Effector memory CD4-positive, alpha-beta T cell (primary cell): ENCODE data around the gene BACH2.

Experiments used
- DNase-seq, 3 donors: peaks; one replicate each; pipeline ENCODE4 v3.0.0-alpha.2; 2020
- H3K27ac ChIP-seq: 2 replicates; pipeline ENCODE4 v1.7.0; 2013; ENCODE audit warnings: mild to moderate bottlenecking, low read length, moderate library complexity; ENCODE audit not compliant: insufficient read depth, poor library complexity, severe bottlenecking
- H3K27me3 ChIP-seq: replicated peaks from 2 replicates; pipeline ENCODE4 v1.7.0; 2013; ENCODE audit warnings: mild to moderate bottlenecking, low read length; ENCODE audit not compliant: insufficient read depth, control insufficient read depth, poor library complexity, severe bottlenecking
- H3K36me3 ChIP-seq: 2 replicates; pipeline ENCODE4 v1.7.0; 2013; ENCODE audit warnings: mild to moderate bottlenecking, low read length, moderate library complexity; ENCODE audit not compliant: control insufficient read depth, insufficient read depth
- H3K4me1 ChIP-seq: 2 replicates; pipeline ENCODE4 v1.7.0; 2013; ENCODE audit warnings: low read length, mild to moderate bottlenecking; ENCODE audit not compliant: control insufficient read depth, insufficient read depth, poor library complexity, severe bottlenecking
- H3K4me3 ChIP-seq: 2 replicates; pipeline ENCODE4 v1.7.0; 2013; ENCODE audit warnings: low read length, low read depth, mild to moderate bottlenecking; ENCODE audit not compliant: insufficient read depth, poor library complexity, severe bottlenecking
- H3K9me3 ChIP-seq: 2 replicates; pipeline ENCODE4 v1.7.0; 2013; ENCODE audit warnings: mild to moderate bottlenecking, low read length, moderate library complexity; ENCODE audit not compliant: control insufficient read depth

BACH2 gene

DNA sequence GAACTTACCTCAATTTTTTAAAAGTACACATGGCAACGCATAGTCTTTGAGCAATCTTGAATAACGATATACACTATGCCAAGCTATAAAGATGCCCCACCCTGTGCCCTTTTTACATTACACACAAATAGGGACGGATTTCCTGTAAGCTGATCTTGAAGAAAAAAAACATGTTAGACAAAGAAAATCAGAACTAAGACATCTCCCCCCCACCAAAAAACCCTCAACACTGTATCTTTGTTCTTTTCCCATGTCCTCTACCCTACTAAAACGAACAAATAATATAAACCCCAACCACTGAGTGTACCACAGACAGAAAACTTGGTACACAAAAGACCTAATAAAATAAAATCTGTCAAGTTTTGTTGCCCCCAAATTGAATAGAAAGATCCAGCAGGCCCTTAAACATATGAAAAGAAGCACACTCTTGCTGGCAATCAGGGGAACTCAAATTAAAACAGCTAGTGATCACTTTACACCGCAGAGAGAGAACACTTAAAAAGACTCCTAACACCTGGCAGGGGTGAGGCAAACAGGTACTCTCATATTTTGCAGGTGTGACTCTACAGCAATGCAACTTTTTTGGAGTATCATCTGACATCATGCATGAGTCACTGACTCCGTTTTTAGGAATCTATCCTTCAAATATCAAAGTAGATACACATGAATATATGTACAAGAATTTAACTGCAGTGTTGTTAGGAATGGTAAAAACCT lies 29.6 kb downstream of the BACH2 start:
- no peaks in the 10 kb centered on the region for H3K27me3 ChIP-seq
- no peak for DNase-seq
- peak overlapping the region; percentile 47 for H3K27ac ChIP-seq
- H3K4me3 ChIP-seq, result no peak overlapping the region
- H3K9me3 ChIP-seq, result no peaks in the 10 kb centered on the region
- peaks cover 24% of the 10 kb centered on the region for H3K4me1 ChIP-seq
- H3K36me3 ChIP-seq, result peaks cover 3% of the 10 kb centered on the region

DNA sequence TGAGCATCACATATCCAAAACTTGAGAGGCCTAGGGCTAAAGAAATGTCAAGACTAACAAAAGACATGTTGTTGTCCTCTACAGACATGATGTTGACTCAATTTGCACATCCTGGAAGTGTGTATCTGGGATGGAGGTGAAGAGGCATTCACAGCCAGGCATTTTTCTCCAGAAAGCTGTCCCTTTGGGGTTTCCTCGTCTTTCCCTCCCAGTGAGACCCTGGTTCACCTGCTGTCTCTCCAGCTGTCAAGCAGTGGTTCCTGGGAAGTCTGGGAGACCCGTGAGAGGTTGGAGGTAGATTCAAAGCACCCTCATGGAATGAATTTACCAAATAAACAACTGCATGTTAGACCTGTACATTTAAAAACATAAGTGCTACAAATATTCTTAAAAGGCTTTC lies 32.1 kb downstream of the BACH2 start:
- Histone ChIP-seq H3K36me3 (peaks cover 3% of the 10 kb centered on the region), H3K27me3 (no peaks in the 10 kb centered on the region), H3K4me1 (peaks cover 22% of the 10 kb centered on the region), H3K9me3 (no peaks in the 10 kb centered on the region), H3K27ac (no peak overlapping the region), H3K4me3 (no peak overlapping the region)
- DNase-seq, result no peak

DNA sequence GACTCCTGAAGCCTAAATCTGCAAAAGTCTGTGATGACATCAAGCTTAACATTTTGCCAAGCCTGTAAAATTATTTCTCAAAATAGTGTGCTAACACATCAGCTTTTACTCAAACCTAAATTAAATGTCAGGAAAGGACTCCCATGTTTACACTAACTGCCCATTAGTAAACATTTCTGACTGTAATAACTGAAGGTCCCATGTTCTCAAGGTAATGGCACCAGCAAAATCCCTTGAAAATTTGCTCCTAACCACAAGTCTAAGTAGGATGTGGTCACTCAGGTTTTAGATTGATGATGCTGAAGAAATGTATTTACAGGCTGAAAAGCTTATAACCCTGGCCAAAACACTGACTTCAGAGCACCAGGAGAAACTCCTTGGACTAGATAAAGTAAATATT lies 33.0 kb downstream of the BACH2 start:
- H3K27me3 ChIP-seq, result no peaks in the 10 kb centered on the region
- H3K4me1 ChIP-seq, result peaks cover 22% of the 10 kb centered on the region
- no peak for DNase-seq
- H3K27ac ChIP-seq, result no peak overlapping the region
- H3K36me3 ChIP-seq, result peaks cover 3% of the 10 kb centered on the region
- H3K4me3 ChIP-seq, result no peak overlapping the region
- H3K9me3 ChIP-seq, result no peaks in the 10 kb centered on the region

DNA sequence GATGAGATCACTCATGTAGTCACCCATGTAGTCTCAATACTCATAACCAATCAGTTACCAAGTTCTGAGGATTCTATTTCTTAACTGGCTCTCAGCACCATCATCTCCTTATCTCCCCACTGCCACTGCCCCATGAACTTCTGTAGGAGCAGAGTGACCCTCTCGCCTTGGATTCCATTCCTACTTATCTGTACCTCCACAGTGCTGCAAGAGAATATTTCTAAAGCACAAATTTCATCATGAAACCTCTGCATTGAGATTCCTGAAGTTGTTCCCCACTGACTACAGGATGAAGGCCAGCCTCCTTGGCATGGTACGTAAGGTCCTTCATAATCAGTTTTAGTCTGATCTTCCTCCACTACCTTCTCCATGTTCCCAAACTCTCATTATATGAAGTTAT lies 34.8 kb downstream of the BACH2 start:
- H3K4me3 ChIP-seq, result no peak overlapping the region
- H3K36me3 ChIP-seq, result peaks cover 3% of the 10 kb centered on the region
- no peak overlapping the region for H3K27ac ChIP-seq
- no peaks in the 10 kb centered on the region for H3K9me3 ChIP-seq
- no peak for DNase-seq
- H3K4me1 ChIP-seq, result peaks cover 23% of the 10 kb centered on the region
- H3K27me3 ChIP-seq, result no peaks in the 10 kb centered on the region

DNA sequence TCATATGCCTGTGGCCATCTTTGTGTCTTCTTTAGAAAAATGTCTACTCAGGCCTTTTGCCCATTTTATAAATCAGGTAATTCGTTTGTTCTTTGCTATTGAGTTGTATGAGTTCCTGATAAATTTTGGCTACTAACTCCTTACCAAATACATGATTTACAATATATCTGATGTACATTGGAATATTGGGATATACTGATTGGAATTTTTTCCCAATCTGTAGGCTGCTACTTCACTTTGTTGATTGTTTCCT lies 39.2 kb downstream of the BACH2 start:
- Histone ChIP-seq H3K4me3 (no peak overlapping the region), H3K9me3 (no peaks in the 10 kb centered on the region), H3K4me1 (peaks cover 7% of the 10 kb centered on the region), H3K27me3 (no peaks in the 10 kb centered on the region), H3K36me3 (no peaks in the 10 kb centered on the region), H3K27ac (peak overlapping the region; percentile 59)
- DNase-seq, result no peak

DNA sequence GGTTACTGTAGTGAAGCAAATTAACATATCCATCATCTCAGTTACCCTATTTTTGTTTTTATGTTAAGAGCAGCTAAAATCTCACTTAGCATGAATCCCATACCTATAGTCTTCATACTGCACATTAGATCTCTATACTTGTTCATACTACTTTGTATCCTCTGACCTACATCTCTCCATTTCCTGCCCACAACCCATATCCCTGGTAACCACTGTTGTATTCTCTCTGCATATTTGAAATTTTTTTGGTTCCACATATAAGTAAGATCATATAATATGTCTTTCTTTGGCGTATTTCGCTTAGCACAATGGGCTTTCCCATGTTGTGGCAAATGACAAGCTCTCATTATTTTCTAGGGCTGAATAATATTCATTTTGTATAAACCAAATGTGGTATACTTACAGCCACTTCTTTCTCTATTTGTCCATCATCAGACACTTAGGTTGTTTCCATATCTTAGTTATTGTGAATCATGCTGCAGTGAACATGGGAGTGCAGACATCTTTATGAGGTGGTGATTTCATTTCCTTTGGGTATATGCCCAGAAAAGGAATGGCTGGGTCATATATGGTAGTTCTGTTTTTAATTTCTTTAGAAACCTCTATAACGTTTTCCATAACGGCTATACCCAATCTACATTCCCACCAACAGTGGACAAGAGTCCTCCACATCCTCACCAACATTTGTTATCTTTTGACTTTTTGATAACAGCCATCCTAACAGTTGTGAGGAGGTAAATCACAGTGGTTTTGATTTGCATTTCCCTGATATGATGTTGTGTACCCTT lies 39.8 kb downstream of the BACH2 start:
- Histone ChIP-seq H3K9me3 (no peaks in the 10 kb centered on the region), H3K4me3 (no peak overlapping the region), H3K27ac (peak overlapping the region; percentile 59), H3K4me1 (peaks cover 7% of the 10 kb centered on the region), H3K36me3 (no peaks in the 10 kb centered on the region), H3K27me3 (no peaks in the 10 kb centered on the region)
- DNase-seq, result peak in 1 of 3 donors; percentile 17

DNA sequence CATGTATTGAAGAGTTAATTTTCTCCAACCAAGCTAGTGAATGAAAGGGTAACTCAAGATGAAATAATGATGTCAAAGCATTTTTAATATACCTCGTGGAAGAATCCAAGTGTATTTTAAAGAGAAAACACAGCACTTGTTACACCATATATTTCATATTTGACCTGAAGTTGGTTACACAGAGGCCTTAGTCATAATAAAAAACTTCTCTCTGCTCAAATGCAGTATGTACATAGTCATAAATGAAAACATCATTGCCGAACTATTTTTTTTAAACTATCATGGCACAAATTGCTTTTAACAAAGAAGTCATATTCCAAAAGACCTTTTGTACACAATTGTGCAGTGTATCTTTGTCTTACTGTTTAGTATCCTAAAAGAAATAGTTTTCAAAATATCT lies 43.0 kb downstream of the BACH2 start:
- no peaks in the 10 kb centered on the region for H3K9me3 ChIP-seq
- DNase-seq, result no peak
- H3K27ac ChIP-seq, result no peak overlapping the region
- no peak overlapping the region for H3K4me3 ChIP-seq
- no peaks in the 10 kb centered on the region for H3K36me3 ChIP-seq
- H3K4me1 ChIP-seq, result peaks cover 7% of the 10 kb centered on the region
- no peaks in the 10 kb centered on the region for H3K27me3 ChIP-seq

DNA sequence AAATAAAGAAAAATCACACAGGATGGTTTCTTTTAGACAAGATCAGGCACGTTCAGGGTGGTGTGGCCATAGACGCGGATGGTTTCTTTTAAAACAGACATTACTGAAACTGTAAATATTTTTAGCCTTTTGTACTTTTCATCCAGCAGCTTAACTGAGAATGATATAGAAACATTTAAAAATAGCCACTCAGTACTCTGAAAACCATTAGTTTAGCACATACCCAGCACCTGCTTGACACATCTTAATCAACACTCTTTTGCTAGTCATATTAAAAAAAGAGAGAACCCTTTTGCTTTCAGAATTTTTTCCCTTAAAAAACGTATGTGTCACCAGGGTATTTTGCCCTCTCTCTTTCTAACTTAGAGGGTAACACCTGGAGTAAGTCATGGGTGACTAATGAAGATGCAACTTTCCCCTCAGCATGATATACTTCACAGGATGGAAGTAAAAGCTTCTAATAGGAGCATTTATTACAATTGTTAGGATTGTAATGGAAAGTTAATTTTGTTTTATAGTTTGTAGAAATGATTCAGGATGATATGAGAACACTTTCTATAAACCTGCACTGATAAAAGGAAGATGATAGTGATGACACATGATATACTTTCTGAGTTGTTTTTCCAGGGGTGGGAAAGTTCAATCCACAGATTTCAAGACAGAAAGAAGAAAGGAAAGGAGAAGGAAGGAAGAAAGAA lies 45.2 kb downstream of the BACH2 start:
- no peak for DNase-seq
- no peak overlapping the region for H3K27ac ChIP-seq
- no peaks in the 10 kb centered on the region for H3K9me3 ChIP-seq
- no peak overlapping the region for H3K4me3 ChIP-seq
- no peaks in the 10 kb centered on the region for H3K4me1 ChIP-seq
- H3K27me3 ChIP-seq, result no peaks in the 10 kb centered on the region
- no peaks in the 10 kb centered on the region for H3K36me3 ChIP-seq

DNA sequence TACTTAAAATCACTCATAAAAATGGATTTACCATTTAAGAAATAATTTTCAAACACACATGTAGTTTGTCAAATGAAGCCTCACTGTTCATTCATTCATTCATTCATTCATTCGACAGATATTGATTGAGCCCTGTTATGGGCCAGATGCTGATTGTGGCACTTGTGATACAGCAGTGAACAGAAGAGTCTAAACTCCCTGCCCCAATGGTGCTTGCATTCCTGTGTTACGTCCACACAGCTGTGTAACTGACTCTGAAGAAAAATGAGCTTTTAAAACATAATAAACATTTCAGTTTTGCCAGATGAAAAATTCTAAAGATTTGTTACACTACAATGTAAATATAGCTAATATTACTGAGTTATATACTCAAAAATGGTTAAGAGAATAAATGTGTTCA lies 46.2 kb downstream of the BACH2 start:
- H3K4me1 ChIP-seq, result no peaks in the 10 kb centered on the region
- no peak for DNase-seq
- H3K27ac ChIP-seq, result no peak overlapping the region
- no peaks in the 10 kb centered on the region for H3K36me3 ChIP-seq
- H3K4me3 ChIP-seq, result no peak overlapping the region
- no peaks in the 10 kb centered on the region for H3K9me3 ChIP-seq
- no peaks in the 10 kb centered on the region for H3K27me3 ChIP-seq

DNA sequence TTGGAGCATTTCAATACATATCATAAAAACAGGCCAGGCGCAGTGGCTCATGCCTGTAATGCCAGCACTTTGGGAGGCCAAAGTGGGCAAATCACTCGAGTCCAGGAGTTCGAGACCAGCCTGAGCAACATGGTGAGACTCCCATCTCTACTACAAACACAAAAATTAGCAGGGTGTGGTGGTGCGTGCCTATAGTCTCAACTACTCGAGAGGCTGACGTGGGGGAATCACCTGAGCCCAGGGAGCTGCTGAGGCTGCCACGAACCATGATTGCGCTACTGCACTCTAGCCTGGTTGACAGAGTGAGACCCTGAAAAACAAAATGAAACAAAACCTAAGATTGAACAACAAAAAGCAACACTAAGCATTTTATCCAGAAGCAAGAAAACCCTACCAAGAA lies 47.2 kb downstream of the BACH2 start:
- no peak for DNase-seq
- Histone ChIP-seq H3K27me3 (no peaks in the 10 kb centered on the region), H3K9me3 (no peaks in the 10 kb centered on the region), H3K4me1 (no peaks in the 10 kb centered on the region), H3K4me3 (no peak overlapping the region), H3K36me3 (no peaks in the 10 kb centered on the region), H3K27ac (no peak overlapping the region)
